ENCODE data around the gene SAMD14.

DNA sequence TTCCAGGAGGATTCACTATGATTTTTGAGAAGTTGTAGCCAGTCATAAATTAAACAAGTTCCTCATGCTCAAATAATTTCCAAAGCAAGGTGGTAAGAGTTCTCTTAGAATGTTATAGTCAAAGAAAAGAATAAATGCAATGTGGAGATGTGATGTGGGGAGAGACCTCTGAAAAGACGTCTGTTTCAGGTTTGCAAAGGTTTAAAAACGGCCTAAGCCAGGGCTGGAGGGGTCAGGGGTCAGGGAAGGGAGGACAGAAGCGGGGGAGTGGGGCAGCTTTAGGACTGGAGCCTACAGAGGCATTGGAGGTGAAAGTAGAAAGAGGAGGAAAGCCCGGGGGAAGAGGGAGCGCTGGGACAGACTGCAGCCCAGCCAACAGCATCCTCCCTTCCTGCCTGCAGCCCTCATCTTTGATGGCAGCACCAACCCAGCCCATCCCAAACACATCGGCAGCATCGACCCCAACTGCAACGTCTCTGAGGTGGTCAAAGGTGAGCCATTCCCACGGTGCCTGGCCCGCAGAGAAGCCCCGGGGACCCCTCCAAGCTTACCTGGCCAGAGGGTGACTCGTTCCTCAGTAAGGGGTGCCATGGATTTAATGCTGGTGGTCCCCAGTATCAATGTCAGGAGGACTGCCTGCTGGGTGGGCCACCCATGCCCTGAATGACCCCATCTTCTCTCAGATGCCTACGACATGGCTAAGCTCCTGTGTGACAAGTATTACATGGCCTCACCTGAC, 23.4 kb downstream of the SAMD14 start:
- TF ChIP-seq, protein P1, sequence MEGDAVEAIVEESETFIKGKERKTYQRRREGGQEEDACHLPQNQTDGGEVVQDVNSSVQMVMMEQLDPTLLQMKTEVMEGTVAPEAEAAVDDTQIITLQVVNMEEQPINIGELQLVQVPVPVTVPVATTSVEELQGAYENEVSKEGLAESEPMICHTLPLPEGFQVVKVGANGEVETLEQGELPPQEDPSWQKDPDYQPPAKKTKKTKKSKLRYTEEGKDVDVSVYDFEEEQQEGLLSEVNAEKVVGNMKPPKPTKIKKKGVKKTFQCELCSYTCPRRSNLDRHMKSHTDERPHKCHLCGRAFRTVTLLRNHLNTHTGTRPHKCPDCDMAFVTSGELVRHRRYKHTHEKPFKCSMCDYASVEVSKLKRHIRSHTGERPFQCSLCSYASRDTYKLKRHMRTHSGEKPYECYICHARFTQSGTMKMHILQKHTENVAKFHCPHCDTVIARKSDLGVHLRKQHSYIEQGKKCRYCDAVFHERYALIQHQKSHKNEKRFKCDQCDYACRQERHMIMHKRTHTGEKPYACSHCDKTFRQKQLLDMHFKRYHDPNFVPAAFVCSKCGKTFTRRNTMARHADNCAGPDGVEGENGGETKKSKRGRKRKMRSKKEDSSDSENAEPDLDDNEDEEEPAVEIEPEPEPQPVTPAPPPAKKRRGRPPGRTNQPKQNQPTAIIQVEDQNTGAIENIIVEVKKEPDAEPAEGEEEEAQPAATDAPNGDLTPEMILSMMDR (IDR thresholded peaks at IDR 0.05) = no peak
- TF ChIP-seq POLR2A (IDR thresholded peaks at IDR 0.05) = no peak

All from right lobe of liver (tissue), 4 donors.